Urinary bladder (tissue), 4 donors: Measurements from ENCODE around the gene ATXN10. TPM values are rescaled to one million over a fixed set of nuclear protein-coding genes. Genes with fewer than 3 reads are reported as not detected.

Source experiments
- DNase-seq: peaks from one replicate; pipeline ENCODE4 v3.0.0-alpha.2; 2015; ENCODE audit errors: extremely low spot score
- H3K27ac ChIP-seq: one replicate; pipeline ENCODE4 v1.5.1; 2013; ENCODE audit warnings: low read depth, mild to moderate bottlenecking, moderate library complexity
- H3K36me3 ChIP-seq: one replicate; pipeline ENCODE4 v1.6.1; 2013; ENCODE audit warnings: mild to moderate bottlenecking, moderate library complexity; ENCODE audit not compliant: insufficient read depth
- H3K4me1 ChIP-seq: one replicate; pipeline ENCODE4 v1.6.1; 2013; ENCODE audit warnings: mild to moderate bottlenecking, moderate library complexity; ENCODE audit not compliant: insufficient read depth
- H3K4me3 ChIP-seq: one replicate; pipeline ENCODE4 v1.5.1; 2013; ENCODE audit warnings: low read depth, low read length
- WGBS: extraction: QIAGEN DNeasy Blood & Tissue Kit; methylation state at CpG from one replicate; pipeline ENCODE4 v1.1.7; 2013; 5-methylcytosine and 5-hydroxymethylcytosine counted together
- polyA plus RNA-seq: library from polyadenylated mRNA; stranded (reverse); fragments of 200-250 nt; gene quantifications from one replicate; pipeline ENCODE4 v1.2.3, GENCODE V29; 2013
- total RNA-seq: library from RNA; depleted of rRNA; stranded (reverse); fragments of >200 nt; gene quantifications from one replicate; pipeline ENCODE4 v1.2.3, GENCODE V29; 2014
- donor health status: healthy with polysubstance abuse.
- donor health status: healthy.

ATXN10 gene
- total and polyA plus RNA-seq, 2 donors = 63.6 to 191 TPM

DNA sequence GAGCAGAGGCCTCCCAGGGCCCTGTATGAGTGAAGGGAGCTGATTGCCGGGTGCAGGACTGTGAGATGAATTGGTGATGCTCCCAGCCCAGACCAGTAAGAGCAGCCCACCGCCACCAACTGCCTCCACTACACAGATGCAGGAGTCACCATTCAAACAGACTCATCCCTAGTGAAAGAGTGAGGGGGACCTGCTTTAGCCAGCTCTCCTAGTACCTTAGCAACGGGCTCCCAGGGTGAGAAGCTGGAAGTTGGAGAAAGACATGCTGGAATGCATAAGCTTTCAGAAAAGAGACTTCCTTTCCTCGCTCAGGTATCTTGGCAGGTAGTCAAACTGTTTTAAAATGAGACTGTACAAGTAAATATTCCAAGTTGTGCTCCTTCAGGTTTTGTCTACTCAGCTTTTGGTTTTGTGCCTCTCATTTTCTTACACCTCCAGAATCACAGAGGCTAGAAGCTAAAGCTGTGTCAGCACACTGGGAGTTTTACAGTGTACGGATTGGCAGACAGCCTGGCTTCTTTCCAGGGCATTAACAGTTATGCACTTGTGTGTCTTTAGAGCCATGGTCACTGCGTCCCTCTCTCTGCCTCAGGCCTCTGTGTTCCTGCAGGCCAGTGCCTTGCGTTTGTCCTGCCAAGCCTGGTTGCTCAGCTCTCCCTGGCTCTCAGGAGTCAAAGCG is 146.2 kb downstream of the ATXN10 start:
- no peak overlapping the region for H3K4me3 ChIP-seq
- H3K4me1 ChIP-seq = no peaks in the 10 kb centered on the region
- H3K27ac ChIP-seq = no peak overlapping the region
- no peaks in the 10 kb centered on the region for H3K36me3 ChIP-seq
- peak; percentile 25 for DNase-seq
- 76% methylated on average over 8 of the region's 8 CpGs for WGBS

DNA sequence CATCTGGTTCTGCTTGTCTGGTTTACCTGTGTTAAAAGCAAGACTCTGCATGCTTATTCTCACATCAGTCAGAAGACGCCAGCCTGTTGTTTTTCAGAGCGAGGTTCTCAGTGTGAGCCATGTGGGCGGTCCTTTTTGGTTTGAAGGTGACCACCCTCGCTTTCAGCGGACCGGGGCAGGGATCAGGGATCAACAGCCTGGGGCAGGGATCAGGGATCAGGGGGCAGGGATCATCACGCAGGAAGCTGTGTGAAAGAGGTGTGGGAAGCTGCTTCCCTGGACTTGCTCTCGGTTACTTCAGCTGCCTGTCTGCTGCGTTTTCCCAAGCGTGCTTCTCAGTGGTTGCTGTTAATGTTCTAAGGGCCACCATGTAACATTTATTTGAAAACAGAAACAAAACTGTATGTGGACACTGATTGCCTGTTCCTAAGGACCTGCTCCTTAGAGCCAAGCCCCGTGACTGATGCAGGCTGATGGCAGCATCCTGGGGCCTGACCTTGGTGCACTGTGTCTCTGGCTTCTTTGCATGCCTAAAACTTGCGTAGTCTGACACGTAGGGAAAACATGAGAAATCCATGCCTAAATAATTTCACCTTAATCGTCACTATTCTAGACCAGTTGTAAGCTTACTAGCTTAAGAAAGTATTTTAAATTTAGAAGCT is 146.9 kb downstream of the ATXN10 start:
- H3K36me3 ChIP-seq = no peaks in the 10 kb centered on the region
- H3K4me1 ChIP-seq = no peaks in the 10 kb centered on the region
- no peak overlapping the region for H3K27ac ChIP-seq
- no peak overlapping the region for H3K4me3 ChIP-seq
- no peak for DNase-seq
- WGBS = 85% methylated on average over 14 of the region's 14 CpGs

DNA sequence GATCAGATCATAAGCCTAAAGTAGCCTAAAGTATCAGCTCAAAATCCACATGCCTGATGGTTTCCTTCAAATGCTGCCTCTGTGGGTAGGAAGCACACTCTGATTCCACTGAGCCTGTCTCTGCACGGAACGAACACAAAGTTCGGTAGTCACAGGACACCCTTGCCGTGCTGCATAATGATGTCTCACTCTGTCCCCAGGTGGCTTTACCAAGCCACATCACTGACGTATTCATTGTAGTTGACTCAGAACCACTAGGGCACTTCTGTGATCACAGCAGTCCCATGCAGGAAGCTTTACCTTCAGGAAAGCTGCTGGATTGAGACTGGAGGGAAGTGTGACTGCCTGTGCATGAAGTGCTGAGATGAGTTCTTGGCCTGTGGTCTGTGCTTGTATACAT is 147.7 kb downstream of the ATXN10 start:
- no peak for DNase-seq
- H3K36me3 ChIP-seq = no peaks in the 10 kb centered on the region
- no peak overlapping the region for H3K4me3 ChIP-seq
- no peak overlapping the region for H3K27ac ChIP-seq
- WGBS = 94% methylated on average over 5 of the region's 5 CpGs
- no peaks in the 10 kb centered on the region for H3K4me1 ChIP-seq

DNA sequence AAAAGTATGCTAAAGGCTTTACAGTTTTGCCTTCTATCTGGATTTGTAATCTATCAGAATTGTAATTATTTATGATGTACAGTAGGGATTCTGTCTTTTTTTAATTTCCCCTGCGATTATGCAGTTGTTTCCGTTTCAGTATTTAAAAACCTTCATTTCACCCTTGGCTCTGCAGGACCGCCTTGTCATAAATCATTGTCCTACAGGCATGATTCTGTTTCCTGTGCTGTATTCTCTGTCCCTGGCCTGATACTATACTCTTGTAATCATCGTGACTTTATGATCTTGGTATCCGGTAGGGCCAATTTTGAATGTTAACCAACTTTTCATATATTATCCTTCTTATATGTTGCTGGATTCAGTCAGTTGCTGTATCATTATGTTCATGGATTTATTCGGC is 151.7 kb downstream of the ATXN10 start:
- Histone ChIP-seq H3K36me3 (no peaks in the 10 kb centered on the region), H3K4me1 (no peaks in the 10 kb centered on the region), H3K4me3 (no peak overlapping the region), H3K27ac (no peak overlapping the region)
- DNase-seq = no peak
- 70% methylated on average over 6 of the region's 6 CpGs for WGBS

DNA sequence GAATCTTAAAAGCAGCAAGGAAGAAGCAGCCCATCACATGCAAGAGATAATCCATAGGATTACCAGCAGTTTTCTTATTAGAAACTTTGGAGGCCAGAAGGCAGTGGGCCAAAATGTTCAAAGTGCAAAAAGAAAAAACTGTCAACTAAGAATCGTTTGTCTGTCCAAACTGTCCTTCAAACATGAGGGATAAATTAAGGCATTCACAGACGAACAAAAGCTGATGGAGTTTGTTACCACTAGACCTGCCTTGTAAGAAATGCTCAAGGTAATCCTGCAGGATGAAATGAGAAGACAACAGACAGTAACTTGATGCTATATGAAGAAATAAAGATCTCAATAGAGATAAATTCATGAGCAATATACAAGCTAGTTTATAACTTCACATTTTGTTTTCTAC is 154.9 kb downstream of the ATXN10 start:
- Histone ChIP-seq H3K27ac (no peak overlapping the region), H3K4me1 (no peaks in the 10 kb centered on the region), H3K4me3 (no peak overlapping the region), H3K36me3 (no peaks in the 10 kb centered on the region)
- 81% methylated on average over 2 of the region's 2 CpGs for WGBS
- no peak for DNase-seq

DNA sequence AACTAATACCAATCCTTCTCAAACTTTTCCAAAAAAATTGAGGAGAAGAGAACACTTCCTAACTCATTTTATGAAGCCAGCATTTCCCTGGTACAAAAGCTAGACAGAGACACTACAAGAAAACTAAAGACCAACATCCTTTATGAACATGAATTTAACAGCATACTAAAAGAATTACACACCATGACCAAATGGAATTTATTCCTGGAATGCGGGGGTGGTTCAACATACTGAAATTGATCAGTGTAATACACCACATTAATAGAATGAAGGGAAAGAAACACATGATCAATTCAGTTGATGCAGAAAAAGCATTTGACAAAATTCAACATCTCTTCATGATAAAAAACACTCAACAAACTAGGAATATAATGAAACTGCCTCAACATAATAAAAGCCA is 157.2 kb downstream of the ATXN10 start:
- no peak for DNase-seq
- no peaks in the 10 kb centered on the region for H3K4me1 ChIP-seq
- no peak overlapping the region for H3K4me3 ChIP-seq
- no peaks in the 10 kb centered on the region for H3K36me3 ChIP-seq
- H3K27ac ChIP-seq = no peak overlapping the region
- 98% methylated on average over 1 of the region's 1 CpG for WGBS

DNA sequence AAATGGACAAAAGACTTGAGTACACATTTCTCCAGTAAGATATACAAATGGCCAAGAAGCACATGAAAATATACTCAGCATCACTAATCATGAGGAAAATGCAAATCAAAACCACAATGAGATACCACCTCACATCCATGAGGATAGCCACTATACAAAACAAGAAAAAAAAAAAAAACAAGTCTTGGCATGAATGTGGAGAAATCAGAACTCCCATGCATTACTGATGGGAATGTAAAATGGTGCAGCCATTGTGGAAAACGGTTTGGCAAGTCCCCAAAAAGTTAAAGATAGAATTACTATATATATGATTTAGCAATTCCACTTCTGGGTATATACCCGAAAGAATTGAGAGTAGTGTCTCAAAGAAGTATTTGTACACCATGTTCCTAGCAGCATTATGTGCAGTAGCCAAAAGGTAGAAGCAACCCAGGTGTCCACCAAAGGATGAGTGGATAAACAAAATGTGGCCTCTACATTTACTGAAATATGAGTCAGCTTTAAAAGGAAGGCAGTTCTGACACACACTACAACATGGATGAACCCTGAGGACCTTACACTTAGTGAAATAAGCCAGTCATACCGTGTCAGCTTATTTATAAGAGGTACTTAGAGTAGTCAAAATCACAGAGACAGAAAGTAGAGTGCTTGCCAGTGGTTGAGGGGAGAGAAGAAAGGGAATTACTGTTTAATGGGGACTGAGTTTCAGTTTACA is 159.1 kb downstream of the ATXN10 start:
- H3K27ac ChIP-seq = no peak overlapping the region

DNA sequence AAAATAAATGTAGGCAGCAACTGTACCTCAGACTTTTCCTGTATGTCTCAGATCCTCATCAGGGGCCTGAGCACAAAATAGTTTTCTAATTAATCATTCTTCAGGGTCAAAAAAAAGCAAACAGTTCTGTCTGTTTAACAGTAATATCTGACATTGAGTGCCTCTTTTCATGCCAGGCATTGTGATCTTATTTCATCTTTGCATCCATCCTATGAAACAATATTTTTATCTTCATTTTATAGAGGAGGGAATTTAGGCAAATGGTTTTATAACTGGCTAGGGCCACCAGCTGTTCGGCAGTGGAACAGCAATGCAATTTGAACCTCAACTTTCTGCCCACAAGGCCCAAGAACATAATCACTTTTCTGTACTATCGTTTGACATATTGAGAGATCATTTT is 159.8 kb downstream of the ATXN10 start:
- Histone ChIP-seq H3K27ac (no peak overlapping the region), H3K4me1 (no peaks in the 10 kb centered on the region), H3K4me3 (no peak overlapping the region), H3K36me3 (no peaks in the 10 kb centered on the region)
- DNase-seq = no peak
- 84% methylated on average over 2 of the region's 2 CpGs for WGBS

More for the DNA sequence above, 159.1 kb downstream of the ATXN10 start:
- no peaks in the 10 kb centered on the region for H3K4me1 ChIP-seq
- DNase-seq = no peak
- H3K36me3 ChIP-seq = no peaks in the 10 kb centered on the region
- H3K4me3 ChIP-seq = no peak overlapping the region
- 72% methylated on average over 3 of the region's 3 CpGs for WGBS

DNA sequence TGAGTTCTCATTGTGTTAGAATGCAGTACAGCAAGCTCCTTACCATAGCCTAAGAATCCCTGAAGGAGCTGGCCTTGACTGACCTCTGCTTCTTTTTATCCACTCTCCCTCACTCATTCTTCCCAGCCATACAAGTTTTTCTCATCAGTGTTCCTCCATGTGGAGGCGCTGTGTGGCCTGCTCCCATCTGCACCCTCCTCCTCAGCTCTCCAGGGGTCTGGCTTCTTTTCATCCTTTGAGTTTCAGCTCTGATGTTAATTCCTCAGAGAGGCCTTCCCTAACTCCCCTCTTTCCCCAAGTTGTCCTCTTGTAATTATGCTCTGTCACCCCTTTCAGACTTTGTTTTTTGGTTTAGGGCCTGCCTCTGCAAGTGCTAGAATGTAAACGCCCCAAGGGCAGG is 160.5 kb downstream of the ATXN10 start:
- no peak for DNase-seq
- no peak overlapping the region for H3K4me3 ChIP-seq
- H3K36me3 ChIP-seq = no peaks in the 10 kb centered on the region
- WGBS = 87% methylated on average over 2 of the region's 2 CpGs
- H3K4me1 ChIP-seq = no peaks in the 10 kb centered on the region
- no peak overlapping the region for H3K27ac ChIP-seq

DNA sequence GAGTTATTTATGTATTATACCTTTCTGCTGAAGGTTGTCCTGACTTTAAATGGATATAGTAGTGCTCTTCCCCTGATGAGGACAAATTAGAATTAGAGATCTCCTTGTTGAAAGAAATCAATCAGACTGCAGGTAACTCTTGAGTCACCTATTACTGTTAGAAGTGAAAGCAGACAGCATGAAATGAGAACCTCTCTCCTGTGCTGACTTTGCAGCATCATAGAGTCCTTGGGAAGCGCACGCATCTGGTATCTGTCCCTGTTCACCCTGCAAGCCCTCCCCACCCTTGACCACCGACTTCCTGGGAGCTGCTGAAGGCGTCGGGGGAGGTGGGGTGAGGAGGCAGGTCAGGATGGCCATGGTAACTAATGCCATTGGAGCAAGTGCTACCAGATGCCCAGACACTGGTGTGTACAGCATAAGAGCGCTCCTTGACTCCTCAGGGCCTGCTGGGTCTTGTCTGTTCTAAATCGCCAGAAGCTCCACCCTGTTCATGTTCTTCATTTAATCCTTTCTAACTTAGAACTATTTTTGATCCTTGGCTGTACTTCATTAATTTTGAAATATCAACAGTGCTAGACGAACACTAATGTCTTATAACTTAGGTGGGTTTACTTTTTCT is 161.4 kb downstream of the ATXN10 start:
- WGBS = 76% methylated on average over 8 of the region's 8 CpGs
- no peak for DNase-seq
- no peaks in the 10 kb centered on the region for H3K36me3 ChIP-seq
- no peaks in the 10 kb centered on the region for H3K4me1 ChIP-seq
- H3K27ac ChIP-seq = no peak overlapping the region
- no peak overlapping the region for H3K4me3 ChIP-seq

DNA sequence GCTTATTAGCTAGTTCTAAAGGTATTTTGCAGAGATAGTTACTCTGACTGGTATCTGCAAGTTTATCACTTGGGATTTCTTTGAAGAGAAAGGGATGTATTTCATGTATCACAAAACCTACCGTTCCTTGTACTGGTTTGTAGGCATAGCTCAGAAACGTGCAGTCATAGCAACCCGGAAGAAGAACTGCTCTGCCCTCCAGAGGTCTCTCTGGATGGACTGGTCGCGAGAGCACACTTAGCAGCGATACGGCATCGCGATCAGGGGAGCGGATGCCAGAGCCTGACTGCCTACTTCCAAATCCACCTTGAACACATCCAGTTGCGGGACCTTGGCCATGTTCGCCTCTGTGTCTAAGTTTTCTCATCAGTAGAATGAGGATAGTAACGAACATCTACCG is 162.0 kb downstream of the ATXN10 start:
- no peak for DNase-seq
- Histone ChIP-seq H3K36me3 (no peaks in the 10 kb centered on the region), H3K4me1 (no peaks in the 10 kb centered on the region), H3K27ac (no peak overlapping the region), H3K4me3 (no peak overlapping the region)
- 85% methylated on average over 14 of the region's 14 CpGs for WGBS

DNA sequence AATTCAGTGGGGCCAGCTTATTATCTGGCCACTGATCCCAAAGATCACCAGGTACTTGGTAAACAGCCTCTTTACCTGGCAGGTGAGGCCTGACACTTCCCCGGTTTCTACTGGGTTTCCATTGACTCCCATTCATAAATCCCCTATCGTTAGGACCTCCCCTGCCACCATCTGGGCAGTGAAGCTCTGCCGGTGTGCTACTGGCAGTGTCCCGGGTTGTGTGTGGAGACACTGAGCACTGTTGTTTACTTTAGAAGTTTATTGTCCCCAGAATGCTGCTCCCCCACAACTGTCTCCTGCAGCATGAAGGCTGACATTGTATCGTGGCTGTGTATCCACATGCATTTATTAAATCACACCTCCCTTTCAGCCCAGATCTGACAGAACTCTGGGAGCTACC is 162.6 kb downstream of the ATXN10 start:
- no peak overlapping the region for H3K27ac ChIP-seq
- no peaks in the 10 kb centered on the region for H3K36me3 ChIP-seq
- WGBS = 57% methylated on average over 5 of the region's 5 CpGs
- DNase-seq = no peak
- no peaks in the 10 kb centered on the region for H3K4me1 ChIP-seq
- no peak overlapping the region for H3K4me3 ChIP-seq

DNA sequence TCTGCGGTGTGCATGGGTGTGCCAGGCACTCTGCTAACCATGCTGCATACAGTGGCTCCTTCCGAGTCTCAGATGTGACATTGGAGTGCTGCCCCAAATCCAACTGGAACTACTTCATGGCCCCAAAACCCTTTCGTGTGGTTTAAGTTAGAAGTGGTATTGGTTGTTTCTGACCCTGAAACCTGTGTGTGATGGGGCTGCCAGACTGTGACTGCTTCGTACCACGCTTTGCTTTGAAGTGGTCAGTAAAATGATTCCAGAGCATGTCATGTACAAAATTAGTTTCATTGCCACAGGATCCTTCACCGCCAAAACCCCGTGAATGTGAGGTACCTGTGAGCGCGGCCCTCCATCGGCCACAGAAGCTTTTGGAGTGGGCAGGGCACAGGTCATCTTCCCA is 163.2 kb downstream of the ATXN10 start:
- 92% methylated on average over 10 of the region's 10 CpGs for WGBS
- Histone ChIP-seq H3K36me3 (no peaks in the 10 kb centered on the region), H3K4me1 (no peaks in the 10 kb centered on the region), H3K27ac (no peak overlapping the region), H3K4me3 (no peak overlapping the region)
- DNase-seq = no peak
